D341Med (cell line): ENCODE results near the gene CACNA2D4.

Source experiments
- DNase-seq: peaks from one replicate; pipeline ENCODE4 v3.0.0; 2012; ENCODE audit warnings: low spot score

CACNA2D4 gene

GRCh38 chr12:1778911-1779310 is 139.5 kb downstream of the CACNA2D4 start:
- no peak for DNase-seq

GRCh38 chr12:1777798-1778197 is 140.7 kb downstream of the CACNA2D4 start:
- no peak for DNase-seq

GRCh38 chr12:1776170-1776921 is 142.1 kb downstream of the CACNA2D4 start:
- DNase-seq, result peak; percentile 76

- DNase-seq, result no peak
Measured at GRCh38 chr12:1773937-1774655, 144.4 kb downstream of the CACNA2D4 start.

GRCh38 chr12:1769809-1770494 is 148.5 kb downstream of the CACNA2D4 start:
- no peak for DNase-seq

- DNase-seq, result no peak
Measured at GRCh38 chr12:1768615-1769014, 149.8 kb downstream of the CACNA2D4 start.

GRCh38 chr12:1767407-1768090 is 150.9 kb downstream of the CACNA2D4 start:
- no peak for DNase-seq

- no peak for DNase-seq
Measured at GRCh38 chr12:1766110-1766509, 152.3 kb downstream of the CACNA2D4 start.

- DNase-seq, result no peak
Measured at GRCh38 chr12:1763153-1763552, 155.3 kb downstream of the CACNA2D4 start.

- DNase-seq, result no peak
Measured at GRCh38 chr12:1761857-1762256, 156.6 kb downstream of the CACNA2D4 start.

GRCh38 chr12:1760566-1761382 is 157.7 kb downstream of the CACNA2D4 start:
- no peak for DNase-seq

GRCh38 chr12:1758887-1759286 is 159.6 kb downstream of the CACNA2D4 start:
- DNase-seq, result no peak

- DNase-seq, result no peak
Measured at GRCh38 chr12:1758376-1758775, 160.1 kb downstream of the CACNA2D4 start.

GRCh38 chr12:1750300-1750699 is 168.2 kb downstream of the CACNA2D4 start:
- DNase-seq, result no peak

- DNase-seq, result no peak
Measured at GRCh38 chr12:1749019-1749418, 169.4 kb downstream of the CACNA2D4 start.

- no peak for DNase-seq
Measured at GRCh38 chr12:1747609-1748008, 170.8 kb downstream of the CACNA2D4 start.

GRCh38 chr12:1744932-1745331 is 173.5 kb downstream of the CACNA2D4 start:
- no peak for DNase-seq
